Smooth muscle cell of trachea (primary cell): ENCODE results near the gene ACOXL. TPM values are rescaled to one million over a fixed set of nuclear protein-coding genes. Genes with fewer than 3 reads are reported as not detected.

Source experiments
- total RNA-seq: library from RNA; depleted of rRNA; stranded (reverse); fragments of >200 nt; gene quantifications from 2 replicates; pipeline ENCODE4 v1.2.1, GENCODE V29; 2014

The ACOXL gene
- under 0.01 TPM in 1 of 2 replicates, not detected in the other for total RNA-seq

DNA sequence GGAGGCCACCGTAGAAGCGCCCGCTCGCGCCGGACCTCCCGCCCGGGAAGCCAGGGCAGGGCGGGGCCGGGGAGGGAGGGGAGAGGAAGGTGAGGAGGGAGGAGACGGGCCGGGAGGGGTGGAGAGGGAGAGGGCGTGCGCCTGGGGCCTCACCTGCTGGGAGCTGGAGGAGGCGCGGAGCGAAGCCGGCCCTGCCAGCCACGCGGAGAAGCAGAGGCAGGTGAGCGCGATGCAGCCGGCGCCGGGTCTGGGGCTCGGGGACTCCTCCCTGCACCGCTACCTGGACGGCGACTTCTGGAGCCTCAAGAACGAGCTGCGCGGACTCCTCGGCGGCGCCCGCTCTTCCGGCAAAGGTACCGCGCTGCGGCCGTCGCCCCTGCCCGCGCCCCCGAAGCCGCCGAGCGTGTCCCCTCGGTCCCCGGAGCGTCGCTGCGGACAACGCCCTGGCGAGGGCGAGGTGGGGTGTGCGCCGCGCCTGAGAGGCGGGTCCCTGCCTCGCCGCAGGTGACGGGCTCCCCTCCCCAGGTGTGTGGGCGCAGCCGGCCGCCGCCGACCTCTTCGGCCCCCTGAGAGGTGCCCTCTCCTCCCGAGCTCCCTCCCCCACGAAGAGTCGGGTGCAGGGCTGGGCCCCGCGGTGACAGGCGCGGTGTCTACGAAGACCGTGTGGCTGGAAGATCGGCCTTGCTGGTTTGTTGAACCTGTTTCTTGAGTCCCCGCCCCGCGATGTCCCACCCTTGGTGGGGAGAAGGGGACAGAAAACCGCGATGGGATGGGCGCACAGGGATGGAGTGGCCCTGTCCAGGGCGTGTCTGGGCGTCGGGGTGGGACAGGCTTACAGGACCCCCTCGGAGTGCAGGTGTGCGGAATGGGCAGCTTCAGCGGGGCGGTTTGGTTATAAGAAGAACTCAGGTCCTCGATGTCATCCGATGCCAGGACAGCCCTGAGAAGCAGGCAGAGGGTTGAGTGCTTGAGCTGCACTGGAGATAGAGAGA is at the start of gene ACOXL:
Gene ACOXL, plus strand, starts transcription at position 152 of the 992 bp plus-strand sequence. CDS start 35,817 bp downstream, outside the sequence.

DNA sequence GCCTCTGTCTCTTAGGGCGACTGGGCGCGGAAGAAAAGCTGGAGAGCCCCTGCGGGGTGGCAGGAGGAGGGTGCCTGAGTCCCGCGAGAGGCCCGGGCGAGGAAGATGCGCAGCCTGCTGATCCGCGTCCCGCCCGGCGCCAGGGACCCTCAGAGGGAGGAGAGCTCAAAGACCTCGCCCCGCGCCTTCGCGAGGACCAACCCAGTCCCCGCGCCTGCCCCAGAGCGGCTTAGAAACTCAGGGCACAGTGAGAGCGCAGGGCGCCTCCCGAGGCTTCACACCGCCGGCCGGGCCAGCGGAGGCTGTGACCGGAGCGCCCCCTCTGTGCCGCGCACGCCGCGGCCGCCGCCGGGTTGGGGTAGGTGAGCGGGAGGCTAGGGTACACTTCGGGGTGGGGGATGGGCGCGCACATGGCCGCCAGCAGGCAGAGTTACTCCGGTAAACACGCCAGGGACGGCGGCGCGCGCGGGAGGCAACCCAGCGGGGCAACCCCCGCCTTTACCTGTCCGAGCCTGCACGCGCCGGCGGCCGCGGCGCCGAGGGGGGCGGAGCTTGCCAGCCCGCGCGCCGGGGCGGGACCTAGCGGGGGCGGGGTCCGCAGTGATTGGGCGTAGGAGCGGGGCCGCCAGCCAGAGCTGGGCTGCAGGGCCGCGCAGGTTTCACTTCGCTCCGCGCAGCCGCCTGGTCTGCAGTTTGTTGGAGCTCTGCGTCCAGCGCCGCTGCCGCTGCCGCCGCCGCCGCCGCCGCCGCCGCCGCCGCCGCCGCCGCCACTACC is 388.1 kb downstream of the ACOXL start, which contains the start of gene BCL2L11:
Gene BCL2L11, plus strand, starts transcription at position 662 of the 775 bp plus-strand sequence. CDS start 2,832 bp downstream, outside the sequence.

Other genes starting within 250 kb of the ACOXL start
- 22.7 and 27.6 TPM in 2 replicates for gene RGPD6, start 155.4 kb upstream of the ACOXL start, total RNA-seq
- 5.0 and 65.7 TPM in 2 replicates for gene BUB1, start 54.5 kb upstream of the ACOXL start, total RNA-seq